ENCODE results near the gene SLC4A1.

Gene SLC4A1

GRCh38 chr17:44267818-44268490 is at the start of gene SLC4A1:
Gene SLC4A1 (minus strand): TSS chr17:44268135. CDS start chr17:44262866, 5,269 bp downstream.
- no peak for DNase-seq (ENCODE audit: insufficient read length, low spot score)
- no peak for TF ChIP-seq POLR2A (IDR thresholded peaks at IDR 0.05; ENCODE audit: low read depth, low read length)
- FAIRE-seq: no peak

GRCh38 chr17:44317545-44317944 is 49.6 kb upstream of the SLC4A1 start:
- DNase-seq (ENCODE audit: insufficient read length, low spot score): no peak
- no peak for FAIRE-seq
- no peak for TF ChIP-seq POLR2A (IDR thresholded peaks at IDR 0.05; ENCODE audit: low read depth, low read length)

- no peak for FAIRE-seq
- no peak for DNase-seq (ENCODE audit: insufficient read length, low spot score)
- TF ChIP-seq POLR2A (IDR thresholded peaks at IDR 0.05; ENCODE audit: low read depth, low read length): no peak
These were observed 48.1 kb upstream of the SLC4A1 start for GRCh38 chr17:44315760-44316731.

- FAIRE-seq (no peak), DNase-seq (ENCODE audit: insufficient read length, low spot score) (no peak)
- no peak for TF ChIP-seq POLR2A (IDR thresholded peaks at IDR 0.05; ENCODE audit: low read depth, low read length)
These were observed 47.1 kb upstream of the SLC4A1 start for GRCh38 chr17:44314869-44315661.

GRCh38 chr17:44314524-44314868 is 46.6 kb upstream of the SLC4A1 start:
- no peak for TF ChIP-seq POLR2A (IDR thresholded peaks at IDR 0.05; ENCODE audit: low read depth, low read length)
- DNase-seq (ENCODE audit: insufficient read length, low spot score) (no peak), FAIRE-seq (no peak)

- no peak for TF ChIP-seq POLR2A (IDR thresholded peaks at IDR 0.05; ENCODE audit: low read depth, low read length)
- FAIRE-seq (no peak), DNase-seq (ENCODE audit: insufficient read length, low spot score) (no peak)
These were observed 46.1 kb upstream of the SLC4A1 start for GRCh38 chr17:44314031-44314430.

- FAIRE-seq (no peak), DNase-seq (ENCODE audit: insufficient read length, low spot score) (no peak)
- no peak for TF ChIP-seq POLR2A (IDR thresholded peaks at IDR 0.05; ENCODE audit: low read depth, low read length)
These were observed 44.6 kb upstream of the SLC4A1 start for GRCh38 chr17:44312396-44313104.

- FAIRE-seq: no peak
- DNase-seq (ENCODE audit: insufficient read length, low spot score): peak; percentile 43
- TF ChIP-seq POLR2A (IDR thresholded peaks at IDR 0.05; ENCODE audit: low read depth, low read length): no peak
These were observed 43.7 kb upstream of the SLC4A1 start for GRCh38 chr17:44311562-44312181.

- DNase-seq (ENCODE audit: insufficient read length, low spot score): no peak
- no peak for FAIRE-seq
- TF ChIP-seq POLR2A (IDR thresholded peaks at IDR 0.05; ENCODE audit: low read depth, low read length): no peak
These were observed 42.9 kb upstream of the SLC4A1 start for GRCh38 chr17:44310609-44311376.

- FAIRE-seq: no peak
- TF ChIP-seq POLR2A (IDR thresholded peaks at IDR 0.05; ENCODE audit: low read depth, low read length): no peak
- no peak for DNase-seq (ENCODE audit: insufficient read length, low spot score)
These were observed 42.3 kb upstream of the SLC4A1 start for GRCh38 chr17:44310188-44310587.

GRCh38 chr17:44309472-44309871 is 41.5 kb upstream of the SLC4A1 start:
- FAIRE-seq (no peak), DNase-seq (ENCODE audit: insufficient read length, low spot score) (peak; percentile 34)
- no peak for TF ChIP-seq POLR2A (IDR thresholded peaks at IDR 0.05; ENCODE audit: low read depth, low read length)

GRCh38 chr17:44308865-44309264 is 40.9 kb upstream of the SLC4A1 start:
- FAIRE-seq (no peak), DNase-seq (ENCODE audit: insufficient read length, low spot score) (no peak)
- no peak for TF ChIP-seq POLR2A (IDR thresholded peaks at IDR 0.05; ENCODE audit: low read depth, low read length)
